Measurements from ENCODE around the gene YPEL5.

DNA sequence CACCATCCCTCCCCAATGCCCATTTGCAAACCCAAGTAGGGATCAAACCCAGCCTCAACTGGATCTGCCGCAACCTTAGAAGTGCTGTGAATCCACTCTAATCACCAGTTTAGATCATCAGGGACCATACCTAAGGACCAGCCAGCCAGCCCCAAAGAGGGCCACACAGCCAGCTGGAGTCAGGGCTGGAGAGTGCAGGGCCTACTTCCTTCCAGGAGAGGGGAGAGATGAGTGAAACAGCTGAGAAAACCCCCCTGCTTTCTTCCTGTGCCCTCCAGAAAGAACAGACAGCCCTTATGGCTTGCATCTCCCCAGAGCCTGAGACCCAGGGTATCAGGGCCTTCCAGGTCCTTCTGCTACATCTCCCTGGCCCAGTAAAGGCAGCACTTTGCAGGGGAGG is 25.8 kb downstream of the YPEL5 start:
- TF ChIP-seq, protein P1, sequence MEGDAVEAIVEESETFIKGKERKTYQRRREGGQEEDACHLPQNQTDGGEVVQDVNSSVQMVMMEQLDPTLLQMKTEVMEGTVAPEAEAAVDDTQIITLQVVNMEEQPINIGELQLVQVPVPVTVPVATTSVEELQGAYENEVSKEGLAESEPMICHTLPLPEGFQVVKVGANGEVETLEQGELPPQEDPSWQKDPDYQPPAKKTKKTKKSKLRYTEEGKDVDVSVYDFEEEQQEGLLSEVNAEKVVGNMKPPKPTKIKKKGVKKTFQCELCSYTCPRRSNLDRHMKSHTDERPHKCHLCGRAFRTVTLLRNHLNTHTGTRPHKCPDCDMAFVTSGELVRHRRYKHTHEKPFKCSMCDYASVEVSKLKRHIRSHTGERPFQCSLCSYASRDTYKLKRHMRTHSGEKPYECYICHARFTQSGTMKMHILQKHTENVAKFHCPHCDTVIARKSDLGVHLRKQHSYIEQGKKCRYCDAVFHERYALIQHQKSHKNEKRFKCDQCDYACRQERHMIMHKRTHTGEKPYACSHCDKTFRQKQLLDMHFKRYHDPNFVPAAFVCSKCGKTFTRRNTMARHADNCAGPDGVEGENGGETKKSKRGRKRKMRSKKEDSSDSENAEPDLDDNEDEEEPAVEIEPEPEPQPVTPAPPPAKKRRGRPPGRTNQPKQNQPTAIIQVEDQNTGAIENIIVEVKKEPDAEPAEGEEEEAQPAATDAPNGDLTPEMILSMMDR (IDR thresholded peaks at IDR 0.05): no peak
- no peak for TF ChIP-seq ATF1 (CRISPR knock-in tag; IDR thresholded peaks at IDR 0.05)
- TF ChIP-seq ESRRA (CRISPR knock-in tag; IDR thresholded peaks at IDR 0.05; ENCODE audit: borderline replicate concordance): no peak
- no peak for TF ChIP-seq SP1 (CRISPR knock-in tag; conservative IDR thresholded peaks at IDR 0.05)
- TF ChIP-seq, protein P2, sequence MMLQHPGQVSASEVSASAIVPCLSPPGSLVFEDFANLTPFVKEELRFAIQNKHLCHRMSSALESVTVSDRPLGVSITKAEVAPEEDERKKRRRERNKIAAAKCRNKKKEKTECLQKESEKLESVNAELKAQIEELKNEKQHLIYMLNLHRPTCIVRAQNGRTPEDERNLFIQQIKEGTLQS (CRISPR knock-in tag; conservative IDR thresholded peaks at IDR 0.05): no peak
- no peak for TF ChIP-seq ZNF232 (CRISPR knock-in tag; IDR thresholded peaks at IDR 0.05)
- TF ChIP-seq, protein P3, sequence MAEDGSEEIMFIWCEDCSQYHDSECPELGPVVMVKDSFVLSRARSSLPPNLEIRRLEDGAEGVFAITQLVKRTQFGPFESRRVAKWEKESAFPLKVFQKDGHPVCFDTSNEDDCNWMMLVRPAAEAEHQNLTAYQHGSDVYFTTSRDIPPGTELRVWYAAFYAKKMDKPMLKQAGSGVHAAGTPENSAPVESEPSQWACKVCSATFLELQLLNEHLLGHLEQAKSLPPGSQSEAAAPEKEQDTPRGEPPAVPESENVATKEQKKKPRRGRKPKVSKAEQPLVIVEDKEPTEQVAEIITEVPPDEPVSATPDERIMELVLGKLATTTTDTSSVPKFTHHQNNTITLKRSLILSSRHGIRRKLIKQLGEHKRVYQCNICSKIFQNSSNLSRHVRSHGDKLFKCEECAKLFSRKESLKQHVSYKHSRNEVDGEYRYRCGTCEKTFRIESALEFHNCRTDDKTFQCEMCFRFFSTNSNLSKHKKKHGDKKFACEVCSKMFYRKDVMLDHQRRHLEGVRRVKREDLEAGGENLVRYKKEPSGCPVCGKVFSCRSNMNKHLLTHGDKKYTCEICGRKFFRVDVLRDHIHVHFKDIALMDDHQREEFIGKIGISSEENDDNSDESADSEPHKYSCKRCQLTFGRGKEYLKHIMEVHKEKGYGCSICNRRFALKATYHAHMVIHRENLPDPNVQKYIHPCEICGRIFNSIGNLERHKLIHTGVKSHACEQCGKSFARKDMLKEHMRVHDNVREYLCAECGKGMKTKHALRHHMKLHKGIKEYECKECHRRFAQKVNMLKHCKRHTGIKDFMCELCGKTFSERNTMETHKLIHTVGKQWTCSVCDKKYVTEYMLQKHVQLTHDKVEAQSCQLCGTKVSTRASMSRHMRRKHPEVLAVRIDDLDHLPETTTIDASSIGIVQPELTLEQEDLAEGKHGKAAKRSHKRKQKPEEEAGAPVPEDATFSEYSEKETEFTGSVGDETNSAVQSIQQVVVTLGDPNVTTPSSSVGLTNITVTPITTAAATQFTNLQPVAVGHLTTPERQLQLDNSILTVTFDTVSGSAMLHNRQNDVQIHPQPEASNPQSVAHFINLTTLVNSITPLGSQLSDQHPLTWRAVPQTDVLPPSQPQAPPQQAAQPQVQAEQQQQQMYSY (CRISPR knock-in tag; IDR thresholded peaks at IDR 0.05): no peak
- TF ChIP-seq, protein P4, sequence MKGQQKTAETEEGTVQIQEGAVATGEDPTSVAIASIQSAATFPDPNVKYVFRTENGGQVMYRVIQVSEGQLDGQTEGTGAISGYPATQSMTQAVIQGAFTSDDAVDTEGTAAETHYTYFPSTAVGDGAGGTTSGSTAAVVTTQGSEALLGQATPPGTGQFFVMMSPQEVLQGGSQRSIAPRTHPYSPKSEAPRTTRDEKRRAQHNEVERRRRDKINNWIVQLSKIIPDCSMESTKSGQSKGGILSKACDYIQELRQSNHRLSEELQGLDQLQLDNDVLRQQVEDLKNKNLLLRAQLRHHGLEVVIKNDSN (CRISPR knock-in tag; IDR thresholded peaks at IDR 0.05): no peak
- no peak for TF ChIP-seq JUN (CRISPR knock-in tag; IDR thresholded peaks at IDR 0.05)
- TF ChIP-seq, protein P5, sequence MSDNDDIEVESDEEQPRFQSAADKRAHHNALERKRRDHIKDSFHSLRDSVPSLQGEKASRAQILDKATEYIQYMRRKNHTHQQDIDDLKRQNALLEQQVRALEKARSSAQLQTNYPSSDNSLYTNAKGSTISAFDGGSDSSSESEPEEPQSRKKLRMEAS (CRISPR knock-in tag; IDR thresholded peaks at IDR 0.05): no peak
- no peak for TF ChIP-seq ZNF263 (CRISPR knock-in tag; IDR thresholded peaks at IDR 0.05; ENCODE audit: low read depth)
- no peak for TF ChIP-seq PRRX2 (CRISPR knock-in tag; IDR thresholded peaks at IDR 0.05)

All from WTC11 (cell line).